Spleen (tissue), 11 donors: Measurements from ENCODE around the gene SMARCA5. TPM values are rescaled to one million over a fixed set of nuclear protein-coding genes. Genes with fewer than 3 reads are reported as not detected.

Experiments used
- DNase-seq: peaks from one replicate; pipeline ENCODE4 v3.0.0-alpha.2; 2020
- H3K27ac ChIP-seq, 8 donors: fragments of 200-600 bp; sonication (generic) in 7 of 8; 1 replicate in 4 of 8; 2 replicates in 4 of 8; pipeline versions ENCODE4 v1.5.0 to v1.8.0; 2016 to 2021; ENCODE audit warnings: inconsistent platforms in 4 of 8, mild to moderate bottlenecking in 4 of 8, moderate library complexity in 1 of 8
- H3K27me3 ChIP-seq, 7 donors: fragments of 200-600 bp; sonication (generic) in 6 of 7; replicated peaks in 1 of 7; 1 replicate in 4 of 7; 2 replicates in 3 of 7; pipeline versions ENCODE4 v1.5.0 to v1.8.0; 2016 to 2021; ENCODE audit warnings: inconsistent platforms in 3 of 7, mild to moderate bottlenecking in 1 of 7
- H3K36me3 ChIP-seq, 6 donors: fragments of 200-600 bp; sonication (generic) in 5 of 6; 1 replicate in 4 of 6; 2 replicates in 2 of 6; pipeline versions ENCODE4 v1.5.0 to v1.8.0; 2016 to 2021; ENCODE audit warnings: inconsistent platforms in 2 of 6
- H3K4me1 ChIP-seq, 6 donors: fragments of 200-600 bp; sonication (generic) in 5 of 6; 1 replicate in 3 of 6; 2 replicates in 3 of 6; pipeline versions ENCODE4 v1.5.0 to v1.8.0; 2016 to 2021; ENCODE audit warnings: inconsistent platforms in 3 of 6
- H3K4me3 ChIP-seq, 8 donors: fragments of 200-600 bp; sonication (generic) in 7 of 8; 1 replicate in 4 of 8; 2 replicates in 4 of 8; pipeline versions ENCODE4 v1.5.0 to v1.8.0; 2016 to 2021; ENCODE audit warnings: inconsistent platforms in 4 of 8, mild to moderate bottlenecking in 4 of 8, moderate library complexity in 2 of 8
- H3K9me3 ChIP-seq, 8 donors: fragments of 200-600 bp; sonication (generic) in 7 of 8; 1 replicate in 4 of 8; 2 replicates in 4 of 8; pipeline versions ENCODE4 v1.5.0 to v1.8.0; 2016 to 2021; ENCODE audit warnings: inconsistent platforms in 4 of 8
- CTCF ChIP-seq, 11 experiments: fragments of 200-600 bp in 7 of 11; fragments of 450-650 bp in 4 of 11; sonication (generic) in 4 of 11; IDR thresholded peaks in 8 of 11; conservative IDR thresholded peaks in 3 of 11; 1 replicate in 7 of 11; 2 replicates in 4 of 11; pipeline versions ENCODE4 v1.4.0 to v1.8.0; 2016 to 2021; ENCODE audit warnings: antibody characterized with exemption in 11 of 11, inconsistent platforms in 4 of 11, mild to moderate bottlenecking in 1 of 11
- POLR2A ChIP-seq, 3 donors: fragments of 450-650 bp; IDR thresholded peaks; one replicate each; pipeline ENCODE4 v1.5.1; 2017; ENCODE audit warnings: antibody characterized with exemption in 3 of 3, mild to moderate bottlenecking in 1 of 3
- POLR2AphosphoS5 ChIP-seq, 3 donors: sonication (generic); formaldehyde crosslinking; IDR thresholded peaks; one replicate each; pipeline ENCODE4 v1.5.1; 2017; ENCODE audit warnings: antibody characterized with exemption in 3 of 3
- WGBS, 5 donors: extraction: QIAGEN DNeasy Blood & Tissue Kit in 3 of 5; methylation state at CpG; one replicate each; pipeline versions ENCODE4 v1.1.5 to v1.1.7; 2013 to 2018; 5-methylcytosine and 5-hydroxymethylcytosine counted together
- intact Hi-C: fragments of 100-400 bp; cut with DNase I; formaldehyde crosslinking; loops from one replicate; pipeline ENCODE4 v1.15.0; 2023; ENCODE audit warnings: low total_unique reads
- polyA plus RNA-seq, 3 donors: library from polyadenylated mRNA; stranded (reverse); fragments of 200-250 nt; gene quantifications; one replicate each; pipeline ENCODE4 v1.2.1, GENCODE V29; 2013
- total RNA-seq, 7 donors: library from RNA; depleted of rRNA in 3 of 7; stranded (reverse); fragments of >200 nt in 3 of 7; fragmentation: NEBNext Ultra II Directional in 4 of 7; extraction: Animal tissue kit (Norgen Biotek cat#: 25700) in 4 of 7; gene quantifications; one replicate each; pipeline versions ENCODE4 v1.1.0 to v1.2.1, GENCODE V29; 2016 to 2021
- donor health status: healthy with polysubstance abuse.
- donor health status: DM: no; HTN: no; CAD: no; lungs with moderate emphysema.
- donor health status: DM: no; HTN: no; CAD: no.
- donor health status: Bipolar disorder and iron deficiency.
- donor health status: healthy.
- donor health status: DM: no; HTN: no; CAD: no.
- donor health status: DM: yes; HTN: yes; CAD: no.

Gene SMARCA5
- total and polyA plus RNA-seq, 10 donors: 10.6 to 47.7 (median 42.6) TPM

DNA sequence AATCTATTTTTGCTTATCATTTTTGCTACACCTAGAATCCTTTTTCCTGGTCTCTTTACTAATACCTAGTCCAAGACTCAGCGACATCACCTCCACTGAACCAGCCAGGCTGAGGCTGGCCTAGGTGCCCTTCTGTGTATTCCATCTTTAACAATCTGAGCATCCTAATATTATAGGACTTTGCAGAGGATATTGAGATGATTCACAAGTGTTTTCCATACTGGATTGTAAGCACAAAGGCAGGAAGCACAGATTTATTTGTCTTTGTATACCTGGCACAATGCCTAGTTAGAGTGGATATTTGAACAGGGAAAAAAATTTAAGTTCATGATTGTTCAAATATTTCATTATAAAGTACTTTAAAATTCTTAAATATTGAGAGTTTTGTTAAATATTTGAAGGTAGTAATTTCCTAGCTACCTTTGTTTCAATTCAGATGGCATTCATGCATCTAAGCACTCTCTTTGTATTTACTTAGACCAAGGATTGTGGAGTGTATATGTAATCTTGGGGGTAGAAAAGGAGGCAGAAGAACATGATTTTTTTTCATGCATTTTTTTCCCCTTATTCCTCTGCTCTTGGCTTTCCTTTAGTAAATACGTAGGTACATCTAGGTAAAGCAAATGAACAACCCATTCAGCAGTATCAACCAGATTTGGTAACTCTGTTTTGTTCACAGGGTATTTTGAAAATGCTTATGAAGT is 18.4 kb downstream of the SMARCA5 start:
- no peak for DNase-seq
- Histone ChIP-seq H3K9me3 (no peaks in the 10 kb centered on the region), H3K27me3 (no peaks in the 10 kb centered on the region), H3K4me1 (peaks cover 0 to 12% (median 0%) of the 10 kb centered on the region in 6 donors), H3K4me3 (no peak overlapping the region), H3K36me3 (peaks cover 3 to 100% (median 93%) of the 10 kb centered on the region in 6 donors), H3K27ac (no peak overlapping the region)
- no peak for TF ChIP-seq CTCF (IDR thresholded peaks at IDR 0.05 in 8 of 11, conservative IDR thresholded peaks at IDR 0.05 in 3 of 11)
- TF ChIP-seq POLR2AphosphoS5 (IDR thresholded peaks at IDR 0.05): no peak
- TF ChIP-seq POLR2A (IDR thresholded peaks at IDR 0.05): no peak
- WGBS, 5 donors: 82 to 94% (median 92%) methylated on average over 2 of the region's 2 CpGs
- intact Hi-C loops: no loop called here

DNA sequence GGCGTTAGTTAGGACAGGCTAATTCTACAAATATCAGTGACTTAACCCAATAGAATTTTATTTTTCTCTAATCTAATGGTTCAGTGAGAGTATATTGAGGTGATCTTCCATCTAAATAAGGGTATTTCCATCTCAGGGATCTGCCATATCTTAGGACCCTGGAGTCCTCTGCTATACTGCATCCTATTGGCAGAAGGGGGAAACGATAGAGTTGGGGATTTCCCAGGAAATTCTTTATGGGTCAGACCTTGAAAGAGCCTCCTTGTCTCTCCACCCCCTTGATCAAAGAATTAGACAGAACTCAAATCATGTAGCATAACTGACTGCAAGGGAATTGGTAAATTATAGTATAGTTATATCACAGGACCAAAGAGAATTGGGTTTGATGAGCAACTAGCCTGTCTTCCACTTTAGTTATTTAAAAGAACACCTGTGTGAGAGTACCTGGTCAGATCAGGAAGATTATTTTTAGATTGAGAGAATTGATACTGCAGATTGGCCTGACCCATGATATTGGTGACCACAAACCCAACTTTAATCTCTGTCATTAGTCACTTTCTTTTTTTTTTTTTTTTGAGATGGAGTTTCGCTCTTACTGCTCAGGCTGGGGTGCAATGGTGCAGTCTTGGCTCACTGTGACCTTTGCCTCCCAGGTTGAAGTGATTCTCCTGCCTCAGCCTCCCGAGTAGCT is 25.6 kb downstream of the SMARCA5 start:
- no peak overlapping the region for H3K4me3 ChIP-seq
- intact Hi-C loops: no loop called here
- H3K27me3 ChIP-seq: no peaks in the 10 kb centered on the region
- no peaks in the 10 kb centered on the region for H3K9me3 ChIP-seq
- no peak overlapping the region for H3K27ac ChIP-seq
- no peak for TF ChIP-seq POLR2AphosphoS5 (IDR thresholded peaks at IDR 0.05)
- DNase-seq: no peak
- peaks cover 0 to 6% (median 0%) of the 10 kb centered on the region in 6 donors for H3K4me1 ChIP-seq
- 73 to 85% (median 78%) methylated on average over 4 of the region's 4 CpGs for WGBS, 5 donors
- peaks cover 3 to 100% (median 96%) of the 10 kb centered on the region in 6 donors for H3K36me3 ChIP-seq

DNA sequence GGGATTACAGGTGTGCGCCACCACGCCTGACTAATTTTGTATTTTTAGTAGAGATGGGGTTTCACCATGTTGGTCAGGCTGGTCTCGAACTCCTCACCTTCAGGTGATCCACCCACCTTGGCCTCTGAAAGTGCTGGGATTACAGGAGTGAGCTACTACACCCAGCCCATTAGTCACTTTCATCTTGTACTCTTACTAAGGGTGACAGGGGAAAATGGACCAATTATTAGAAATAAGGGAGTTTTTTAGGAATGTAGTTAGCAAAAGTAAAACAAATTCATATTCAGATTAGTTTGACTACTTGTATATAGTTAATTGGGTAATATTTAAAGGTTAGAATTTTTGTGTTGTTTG is 26.1 kb downstream of the SMARCA5 start:
- Histone ChIP-seq H3K4me3 (no peak overlapping the region), H3K36me3 (peaks cover 3 to 100% (median 95%) of the 10 kb centered on the region in 6 donors), H3K27ac (no peak overlapping the region), H3K4me1 (peaks cover 0 to 6% (median 0%) of the 10 kb centered on the region in 6 donors), H3K27me3 (no peaks in the 10 kb centered on the region), H3K9me3 (no peaks in the 10 kb centered on the region)
- no peak for TF ChIP-seq POLR2A (IDR thresholded peaks at IDR 0.05)
- no peak for TF ChIP-seq CTCF (IDR thresholded peaks at IDR 0.05 in 8 of 11, conservative IDR thresholded peaks at IDR 0.05 in 3 of 11)
- no peak for TF ChIP-seq POLR2AphosphoS5 (IDR thresholded peaks at IDR 0.05)
- 91 to 99% (median 95%) methylated on average over 3 of the region's 3 CpGs for WGBS, 5 donors
- no peak for DNase-seq
- intact Hi-C loops: no loop called here

GRCh38 chr4:143549928-143550327 is 36.4 kb downstream of the SMARCA5 start:
- H3K36me3 ChIP-seq: peaks cover 0 to 100% (median 90%) of the 10 kb centered on the region in 6 donors
- H3K9me3 ChIP-seq: no peaks in the 10 kb centered on the region
- H3K27me3 ChIP-seq: no peaks in the 10 kb centered on the region
- TF ChIP-seq POLR2A (IDR thresholded peaks at IDR 0.05) (no peak), POLR2AphosphoS5 (IDR thresholded peaks at IDR 0.05) (no peak), CTCF (IDR thresholded peaks at IDR 0.05 in 8 of 11, conservative IDR thresholded peaks at IDR 0.05 in 3 of 11) (no peak)
- H3K4me3 ChIP-seq: no peak overlapping the region
- 71 to 86% (median 80%) methylated on average over 2 of the region's 2 CpGs for WGBS, 5 donors
- intact Hi-C loops: no loop called here
- no peak overlapping the region for H3K27ac ChIP-seq
- no peaks in the 10 kb centered on the region for H3K4me1 ChIP-seq
- no peak for DNase-seq
